NB4 (cell line): ENCODE data around the gene SARS1.

Experiments
- CTCF ChIP-seq: IDR thresholded peaks from one replicate; pipeline ENCODE4 v1.5.1; 2012; ENCODE audit warnings: low read depth, low read length
- MAX ChIP-seq: IDR thresholded peaks from 2 replicates; pipeline ENCODE4 v1.6.1; 2011; ENCODE audit warnings: low read depth, low read length
- MYC ChIP-seq: IDR thresholded peaks from 2 replicates; pipeline ENCODE4 v1.6.1; 2011; ENCODE audit warnings: low read depth, low read length
- POLR2A ChIP-seq: IDR thresholded peaks from 2 replicates; pipeline ENCODE4 v1.6.1; 2011; ENCODE audit warnings: mild to moderate bottlenecking; ENCODE audit not compliant: insufficient read length; ENCODE audit errors: extremely low read depth

GRCh38 chr1:109191377-109191776 is 22.3 kb upstream of the SARS1 start:
- TF ChIP-seq POLR2A: no peak
- TF ChIP-seq CTCF: peak; percentile 41
- TF ChIP-seq MAX: no peak
- no peak for TF ChIP-seq MYC
